K562 (cell line): Measurements from ENCODE around the gene MACF1. TPM values are rescaled to one million over a fixed set of nuclear protein-coding genes. Genes with fewer than 3 reads are reported as not detected.
A peak's percentile ranks its signal among the peaks of the same experiment; 100 is the strongest.

Source experiments
- ATF6 ChIP-seq: sonication (generic); formaldehyde crosslinking; IDR thresholded peaks from 2 replicates; pipeline ENCODE4 v1.4.0; 2020; ENCODE audit warnings: mild to moderate bottlenecking, missing genetic modification reagents
- CBFA2T3 ChIP-seq: fragments of 450-650 bp; IDR thresholded peaks from 2 replicates; pipeline ENCODE4 v1.6.1; 2017
- FOXP4 ChIP-seq: sonication (generic); formaldehyde crosslinking; IDR thresholded peaks from 2 replicates; pipeline ENCODE4 v1.8.0; 2022; ENCODE audit warnings: mild to moderate bottlenecking, missing genetic modification reagents, borderline replicate concordance
- HDAC1 ChIP-seq, 2 experiments: fragments of 450-650 bp; IDR thresholded peaks; 2 replicates each; pipeline ENCODE4 v1.6.1; 2016 to 2017; ENCODE audit warnings: inconsistent platforms in 1 of 2, mild to moderate bottlenecking in 1 of 2, moderate library complexity in 1 of 2
- KDM1A ChIP-seq, 2 experiments: fragments of 450-650 bp; IDR thresholded peaks; 2 replicates each; pipeline ENCODE4 v1.6.1; 2016; ENCODE audit warnings: mild to moderate bottlenecking in 2 of 2
- LEF1 ChIP-seq: fragments of 450-650 bp; IDR thresholded peaks from 2 replicates; pipeline ENCODE4 v1.6.1; 2016; ENCODE audit warnings: mild to moderate bottlenecking
- MYC ChIP-seq, 2 experiments: fragments of 250-450 bp in 1 of 2; sonication (Bioruptor Pico) in 1 of 2; IDR thresholded peaks; 2 replicates each; pipeline versions ENCODE4 v1.5.1 to v1.6.1; 2012 to 2021; ENCODE audit warnings: low read depth in 2 of 2, borderline replicate concordance in 1 of 2, improper control_type of control experiment in 1 of 2, low read length in 1 of 2, mild to moderate bottlenecking in 1 of 2, moderate library complexity in 1 of 2
- MYNN ChIP-seq, 2 experiments: sonication (generic); formaldehyde crosslinking in 1 of 2; IDR thresholded peaks; 2 replicates each; pipeline versions ENCODE4 v1.5.0 to v1.6.1; 2016 to 2020; ENCODE audit warnings: antibody characterized with exemption in 1 of 2, missing genetic modification reagents in 1 of 2
- VEZF1 ChIP-seq: fragments of 200-800 bp; sonication (Bioruptor generic); IDR thresholded peaks from 2 replicates; pipeline ENCODE4 v1.6.1; 2017; ENCODE audit warnings: missing genetic modification characterization, missing compliant biosample characterization
- ZNF592 ChIP-seq: fragments of 450-650 bp; IDR thresholded peaks from 2 replicates; pipeline ENCODE4 v1.6.1; 2017; ENCODE audit warnings: antibody characterized with exemption, mild to moderate bottlenecking
- polyA plus RNA-seq, 8 experiments: library from polyadenylated mRNA; depleted of rRNA in 4 of 8; stranded (reverse) in 5 of 8; unstranded in 3 of 8; fragments of >200 nt; fragmentation: Nextera tagmentation in 2 of 8; fragmentation: Illumina TruSeq in 1 of 8; extraction: Ambion mirVana in 2 of 8; extraction: Trizol in 1 of 8; gene quantifications; 2 replicates each; pipeline versions ENCODE4 v1.2.1 to v1.2.3, GENCODE V29; 2011 to 2014; ENCODE audit warnings: inconsistent platforms in 1 of 8, missing spikeins in 1 of 8
- total RNA-seq, 7 experiments: library from RNA; depleted of rRNA in 6 of 7; stranded (reverse); fragments of >200 nt in 6 of 7; fragmentation: Illumina TruSeq in 2 of 7; extraction: Trizol in 2 of 7; gene quantifications; 2 replicates each; pipeline versions ENCODE4 v1.2.1 to v1.2.3, GENCODE V29; 2011 to 2021; ENCODE audit warnings: low replicate concordance in 1 of 7

MACF1 gene
- total and polyA plus RNA-seq, 9 of the 15 experiments (the other 6 are each of a cell fraction or from before 2014, with no cell fraction given) = 13.2 to 232 (median 112) TPM

GRCh38 chr1:39204441-39205081, at the start of gene MACF1 (continued):
- peak; percentile 59; the same call in 1 of the 2 replicates for TF ChIP-seq ZNF592
- peak; percentile 64 for TF ChIP-seq LEF1
- peak; percentile 68 for TF ChIP-seq CBFA2T3
- peak; percentile 79; the same call in 1 of the 2 replicates for TF ChIP-seq FOXP4 (CRISPR knock-in tag)
- TF ChIP-seq HDAC1 (IDR thresholded peaks at IDR 0.05) = peak in 1 of 2 experiments; percentile 86; a peak in 2 of 4 replicates
- TF ChIP-seq MYNN (IDR thresholded peaks at IDR 0.05) = no peak
- TF ChIP-seq MYNN (CRISPR knock-in tag; IDR thresholded peaks at IDR 0.05) = no peak
- peak; percentile 51 for TF ChIP-seq VEZF1 (CRISPR knock-in tag)
- TF ChIP-seq MYC (IDR thresholded peaks at IDR 0.05; ENCODE audit: low read depth, low read length) = 0 out of 2 replicates have a peak, but pooled peaks have one; percentile 21
- no peak for TF ChIP-seq MYC (CRISPR knock-in tag; IDR thresholded peaks at IDR 0.05; ENCODE audit: borderline replicate concordance, low read depth)
- peak; percentile 67 to 89; a peak in 3 of 4 replicates for TF ChIP-seq KDM1A (IDR thresholded peaks at IDR 0.05)
- 0 out of 2 replicates have a peak, but pooled peaks have one; percentile 41 for TF ChIP-seq ATF6 (CRISPR knock-in tag)
